Panc1 (cell line): ENCODE data around the gene LLGL1.

Source experiments
- POLR2AphosphoS5 ChIP-seq: IDR thresholded peaks from 2 replicates; pipeline ENCODE4 v1.6.1; 2012; ENCODE audit warnings: mild to moderate bottlenecking, low read depth, low read length, moderate library complexity
- SIN3A ChIP-seq: IDR thresholded peaks from 2 replicates; pipeline ENCODE4 v1.6.1; 2012; ENCODE audit warnings: low read depth, mild to moderate bottlenecking, low read length, moderate library complexity, borderline replicate concordance; ENCODE audit not compliant: insufficient read depth
- TCF7L2 ChIP-seq: IDR thresholded peaks from 2 replicates; pipeline ENCODE4 v1.6.1; 2011; ENCODE audit warnings: mild to moderate bottlenecking, low read depth, low read length, inconsistent platforms
- TF ChIP-seq, protein P1 (sequence below): fragments of 450-650 bp; IDR thresholded peaks from 2 replicates; pipeline ENCODE4 v1.5.1; 2017; ENCODE audit warnings: mild to moderate bottlenecking
- TF ChIP-seq, protein P2 (sequence below), 2 experiments: IDR thresholded peaks; 2 replicates each; pipeline ENCODE4 v1.6.1; 2011 to 2012; ENCODE audit warnings: low read depth in 2 of 2, control low read depth in 1 of 2, low read length in 1 of 2, mild to moderate bottlenecking in 1 of 2, moderate library complexity in 1 of 2; ENCODE audit not compliant: insufficient read depth in 1 of 2

DNA sequence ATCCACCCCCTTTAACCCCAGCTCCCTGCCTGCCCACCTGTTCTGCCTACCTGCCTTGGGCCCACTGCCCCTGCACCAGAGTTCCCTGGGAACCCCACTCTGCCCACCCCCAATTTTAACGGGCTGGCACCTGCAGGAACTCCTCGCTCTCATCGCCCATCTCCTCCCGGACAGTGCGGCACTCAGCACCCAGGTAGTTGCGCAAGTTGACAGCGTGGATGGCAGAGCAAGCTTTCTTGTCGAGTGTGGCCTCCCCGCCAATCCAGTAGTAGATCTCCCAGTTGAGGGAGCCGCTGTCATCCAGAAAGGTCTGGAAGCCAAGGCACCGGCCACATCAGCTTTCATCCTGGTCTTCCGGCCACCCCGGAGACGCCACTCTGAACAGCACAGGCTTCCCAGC, 25.3 kb downstream of the LLGL1 start:
- TF ChIP-seq, protein P1, sequence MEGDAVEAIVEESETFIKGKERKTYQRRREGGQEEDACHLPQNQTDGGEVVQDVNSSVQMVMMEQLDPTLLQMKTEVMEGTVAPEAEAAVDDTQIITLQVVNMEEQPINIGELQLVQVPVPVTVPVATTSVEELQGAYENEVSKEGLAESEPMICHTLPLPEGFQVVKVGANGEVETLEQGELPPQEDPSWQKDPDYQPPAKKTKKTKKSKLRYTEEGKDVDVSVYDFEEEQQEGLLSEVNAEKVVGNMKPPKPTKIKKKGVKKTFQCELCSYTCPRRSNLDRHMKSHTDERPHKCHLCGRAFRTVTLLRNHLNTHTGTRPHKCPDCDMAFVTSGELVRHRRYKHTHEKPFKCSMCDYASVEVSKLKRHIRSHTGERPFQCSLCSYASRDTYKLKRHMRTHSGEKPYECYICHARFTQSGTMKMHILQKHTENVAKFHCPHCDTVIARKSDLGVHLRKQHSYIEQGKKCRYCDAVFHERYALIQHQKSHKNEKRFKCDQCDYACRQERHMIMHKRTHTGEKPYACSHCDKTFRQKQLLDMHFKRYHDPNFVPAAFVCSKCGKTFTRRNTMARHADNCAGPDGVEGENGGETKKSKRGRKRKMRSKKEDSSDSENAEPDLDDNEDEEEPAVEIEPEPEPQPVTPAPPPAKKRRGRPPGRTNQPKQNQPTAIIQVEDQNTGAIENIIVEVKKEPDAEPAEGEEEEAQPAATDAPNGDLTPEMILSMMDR: no peak
- no peak for TF ChIP-seq TCF7L2
- TF ChIP-seq POLR2AphosphoS5: no peak
- TF ChIP-seq, protein P2, sequence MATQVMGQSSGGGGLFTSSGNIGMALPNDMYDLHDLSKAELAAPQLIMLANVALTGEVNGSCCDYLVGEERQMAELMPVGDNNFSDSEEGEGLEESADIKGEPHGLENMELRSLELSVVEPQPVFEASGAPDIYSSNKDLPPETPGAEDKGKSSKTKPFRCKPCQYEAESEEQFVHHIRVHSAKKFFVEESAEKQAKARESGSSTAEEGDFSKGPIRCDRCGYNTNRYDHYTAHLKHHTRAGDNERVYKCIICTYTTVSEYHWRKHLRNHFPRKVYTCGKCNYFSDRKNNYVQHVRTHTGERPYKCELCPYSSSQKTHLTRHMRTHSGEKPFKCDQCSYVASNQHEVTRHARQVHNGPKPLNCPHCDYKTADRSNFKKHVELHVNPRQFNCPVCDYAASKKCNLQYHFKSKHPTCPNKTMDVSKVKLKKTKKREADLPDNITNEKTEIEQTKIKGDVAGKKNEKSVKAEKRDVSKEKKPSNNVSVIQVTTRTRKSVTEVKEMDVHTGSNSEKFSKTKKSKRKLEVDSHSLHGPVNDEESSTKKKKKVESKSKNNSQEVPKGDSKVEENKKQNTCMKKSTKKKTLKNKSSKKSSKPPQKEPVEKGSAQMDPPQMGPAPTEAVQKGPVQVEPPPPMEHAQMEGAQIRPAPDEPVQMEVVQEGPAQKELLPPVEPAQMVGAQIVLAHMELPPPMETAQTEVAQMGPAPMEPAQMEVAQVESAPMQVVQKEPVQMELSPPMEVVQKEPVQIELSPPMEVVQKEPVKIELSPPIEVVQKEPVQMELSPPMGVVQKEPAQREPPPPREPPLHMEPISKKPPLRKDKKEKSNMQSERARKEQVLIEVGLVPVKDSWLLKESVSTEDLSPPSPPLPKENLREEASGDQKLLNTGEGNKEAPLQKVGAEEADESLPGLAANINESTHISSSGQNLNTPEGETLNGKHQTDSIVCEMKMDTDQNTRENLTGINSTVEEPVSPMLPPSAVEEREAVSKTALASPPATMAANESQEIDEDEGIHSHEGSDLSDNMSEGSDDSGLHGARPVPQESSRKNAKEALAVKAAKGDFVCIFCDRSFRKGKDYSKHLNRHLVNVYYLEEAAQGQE (IDR thresholded peaks at IDR 0.05; ENCODE audit: insufficient read depth in 1 of 2, low read depth in 2 of 2, low read length in 1 of 2): no peak
- TF ChIP-seq SIN3A: no peak
